Activated CD4-positive, CD25-positive, alpha-beta regulatory T cell treated with anti-CD3 and anti-CD28 coated beads, Interleukin-2, amount 50 U/mL, for 24 hours (primary cell): ENCODE results near the gene MT1HL1.
"Not testable (repeated sequence)": the region's sequence is repeated elsewhere in the genome, so short reads cannot be mapped to it uniquely, and the experiment has no call there.

Experiments
- ATAC-seq, 2 donors: fragments of 150-1000 bp; cut with Tn5 transposase; one replicate each; pipeline ENCODE4 v1.10.0; 2021; ENCODE audit warnings: mild to moderate bottlenecking in 1 of 2, moderate library complexity in 1 of 2

The MT1HL1 gene

GRCh38 chr1:237013608-237014007, 9.4 kb upstream of the MT1HL1 start:
- ATAC-seq: no peak

DNA sequence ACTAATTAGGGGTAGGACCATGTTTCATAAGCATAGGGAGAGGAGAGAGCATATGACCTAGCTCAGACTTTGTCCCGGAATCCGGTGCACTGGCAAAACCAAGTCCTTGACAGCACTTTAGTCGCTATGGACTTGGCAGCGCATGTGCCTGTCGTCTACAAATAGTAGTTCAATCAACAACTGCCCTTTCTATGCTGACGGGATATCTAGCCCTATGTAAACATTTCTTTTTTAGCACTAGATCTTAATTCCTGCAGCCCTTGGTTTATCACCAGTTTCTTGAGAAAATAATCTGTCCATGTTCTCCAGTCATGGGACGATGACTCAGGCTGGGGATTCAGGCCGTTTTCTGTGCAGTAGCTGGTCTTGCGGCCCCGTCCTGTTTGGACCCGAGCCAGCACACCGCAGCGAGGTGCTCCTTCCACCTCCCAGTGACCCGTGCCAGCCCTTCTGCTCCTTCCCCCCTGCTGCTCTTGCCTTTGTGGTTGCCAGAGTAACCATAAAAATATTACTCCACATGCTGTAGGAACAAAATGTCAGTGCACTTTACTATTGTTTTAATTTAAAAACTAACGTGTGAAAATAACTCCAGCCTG, 8.6 kb upstream of the MT1HL1 start:
- no peak for ATAC-seq

GRCh38 chr1:237012361-237012760, 8.1 kb upstream of the MT1HL1 start:
- no peak for ATAC-seq

GRCh38 chr1:237011432-237011831, 7.2 kb upstream of the MT1HL1 start:
- no peak for ATAC-seq

DNA sequence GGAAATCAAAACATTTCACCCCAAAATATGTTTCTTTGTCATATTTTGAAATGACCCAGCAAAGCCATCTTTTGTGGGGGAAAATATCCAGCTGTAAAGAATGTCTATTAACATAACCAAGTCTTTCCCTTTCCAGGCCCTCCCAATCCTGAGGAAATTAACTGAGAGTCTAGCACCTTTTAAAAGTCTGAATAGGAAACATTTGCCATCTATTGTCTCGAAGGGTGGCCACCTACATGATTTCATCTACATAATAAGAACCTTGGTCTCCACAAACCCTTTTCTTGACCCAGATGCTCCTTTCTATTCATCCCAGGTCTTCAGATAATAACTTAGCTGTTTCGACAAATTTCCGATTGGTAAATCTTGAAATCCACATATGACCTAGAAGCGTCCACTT, 5.4 kb upstream of the MT1HL1 start:
- ATAC-seq: no peak

GRCh38 chr1:237007147-237007881, 3.1 kb upstream of the MT1HL1 start:
- no peak for ATAC-seq

DNA sequence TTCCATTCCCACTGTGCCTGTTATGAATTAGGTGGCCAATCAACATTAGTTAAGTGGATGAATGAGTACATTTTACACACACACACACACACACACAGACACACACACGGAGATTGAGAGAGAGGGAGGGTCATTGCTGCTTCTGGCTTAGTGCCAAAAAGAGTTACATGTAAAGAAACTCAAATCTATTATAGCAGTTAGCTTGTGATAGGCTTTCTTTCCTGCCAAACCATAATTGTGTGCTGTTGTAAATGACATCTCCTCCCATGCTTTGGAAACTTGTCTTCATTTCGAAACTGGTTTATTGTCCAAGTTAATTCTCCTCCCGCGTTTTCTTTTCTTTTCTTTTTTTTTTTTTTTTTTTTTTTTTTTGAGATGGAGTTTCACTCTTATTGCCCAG, 1.4 kb upstream of the MT1HL1 start:
- ATAC-seq: no peak

DNA sequence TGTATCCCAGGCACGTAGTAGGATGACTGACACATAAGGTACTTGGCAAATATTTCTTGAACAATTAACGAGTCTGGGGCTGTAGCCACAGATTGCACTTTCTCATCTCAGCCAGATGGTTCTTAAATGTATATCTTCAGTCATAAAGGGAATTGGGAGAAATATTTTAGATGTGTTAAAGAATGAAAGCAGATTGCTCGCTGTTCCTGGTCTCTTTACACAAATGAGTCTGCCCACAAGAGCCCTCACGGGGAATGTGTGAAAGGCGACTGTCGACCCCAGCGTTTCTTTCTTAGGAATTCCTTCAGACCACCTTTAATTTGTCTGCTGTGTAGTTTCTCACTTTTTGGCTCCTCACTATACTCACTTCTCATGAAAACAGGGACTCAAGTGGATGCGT, 725 bp downstream of the MT1HL1 start:
- ATAC-seq: no peak

DNA sequence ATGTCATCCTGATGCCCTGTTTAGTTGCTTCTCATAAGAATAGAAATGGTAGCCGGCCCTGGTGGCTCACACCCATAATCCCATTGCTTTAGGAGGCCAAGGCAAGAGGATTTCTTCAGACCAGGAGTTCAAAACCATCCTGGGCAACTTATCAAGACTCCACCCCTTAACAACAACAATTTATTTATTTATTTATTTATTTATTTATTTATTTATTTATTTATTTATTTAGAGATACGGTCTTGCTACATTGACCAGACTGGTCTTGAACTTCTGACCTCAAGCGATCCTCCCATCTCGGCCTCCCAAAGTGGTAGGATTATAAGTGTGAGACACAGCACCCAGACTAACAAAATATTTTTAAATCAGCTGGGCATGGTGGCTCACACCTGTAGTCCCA, 4.0 kb downstream of the MT1HL1 start:
- ATAC-seq: no peak

GRCh38 chr1:236998546-236998945, 5.7 kb downstream of the MT1HL1 start:
- no peak for ATAC-seq

DNA sequence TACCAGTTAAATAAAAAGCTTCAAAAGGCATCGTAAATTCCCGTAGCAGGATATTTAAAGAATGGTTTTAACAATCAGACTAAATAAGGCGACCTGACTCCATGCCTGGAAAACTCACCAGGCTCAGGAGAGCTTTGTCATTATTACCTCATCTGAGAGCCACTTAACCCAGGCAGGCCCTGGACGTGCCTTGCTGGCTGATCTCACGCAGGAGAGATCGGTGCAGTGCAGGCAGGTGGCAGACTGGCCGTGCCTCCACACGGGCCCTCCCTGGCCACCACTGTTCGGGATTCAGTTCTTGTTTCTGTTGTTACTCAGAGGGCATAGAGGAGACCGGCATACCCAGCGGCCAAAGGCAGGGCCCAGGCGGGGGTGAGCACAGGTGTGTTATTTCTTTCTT, 6.4 kb downstream of the MT1HL1 start:
- no peak for ATAC-seq

- no peak for ATAC-seq
Measured at GRCh38 chr1:236997361-236997760, 6.9 kb downstream of the MT1HL1 start.

DNA sequence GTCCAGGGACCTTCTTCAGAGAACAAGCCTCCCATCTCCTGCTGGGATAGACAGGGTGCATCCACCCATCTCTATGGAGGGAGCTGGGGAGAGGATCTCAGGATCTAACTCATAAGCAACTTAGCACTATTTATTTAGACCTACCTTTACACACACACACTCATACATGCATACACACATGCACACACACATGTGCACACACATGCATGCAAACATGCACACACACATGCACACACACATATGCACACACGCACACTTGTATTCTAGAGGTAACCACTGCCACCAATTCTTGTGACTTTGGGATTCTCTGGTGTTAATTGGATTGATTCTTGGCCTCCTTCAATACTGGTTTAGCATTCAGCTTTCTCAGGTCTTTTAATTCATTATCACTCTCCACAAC, 9.8 kb downstream of the MT1HL1 start:
- ATAC-seq: no peak

GRCh38 chr1:236992449-236992848, 11.8 kb downstream of the MT1HL1 start:
- ATAC-seq: no peak

GRCh38 chr1:236990052-236990445, 14.2 kb downstream of the MT1HL1 start:
- ATAC-seq: no peak

DNA sequence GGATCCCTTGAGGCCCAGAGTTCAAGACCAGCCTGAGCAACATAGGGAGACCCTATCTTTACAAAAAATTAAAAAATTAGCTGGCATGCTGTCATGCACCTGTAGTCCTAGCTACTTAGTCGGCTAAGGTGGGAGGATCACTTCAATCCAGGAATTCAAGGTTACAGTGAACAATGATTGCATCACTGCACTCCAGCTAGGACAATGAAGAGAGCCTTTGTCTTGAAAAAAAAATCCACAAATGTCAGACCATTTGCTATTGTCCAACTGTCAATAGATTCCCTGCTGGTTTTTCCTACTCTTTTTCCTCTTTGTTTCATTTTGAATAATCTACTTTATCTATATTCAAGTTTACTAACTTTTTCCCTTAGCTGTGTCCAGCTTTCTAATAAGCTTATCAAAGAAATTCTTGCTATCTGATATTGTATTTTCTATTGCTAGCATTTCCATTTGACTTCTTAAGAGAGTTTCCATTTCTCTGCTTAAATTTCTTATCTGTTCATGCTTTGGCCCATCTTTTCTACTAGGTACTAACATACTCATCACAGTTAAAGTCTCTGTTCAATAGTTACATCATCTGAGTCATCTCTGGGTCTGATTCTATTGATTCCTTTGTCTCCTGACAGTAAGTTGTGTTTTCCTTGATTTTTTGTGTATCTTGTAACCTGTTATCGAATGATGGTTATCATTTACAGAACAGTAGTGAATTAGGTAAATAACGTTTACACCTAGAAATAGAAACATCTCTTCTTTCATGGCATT, 14.8 kb downstream of the MT1HL1 start:
- ATAC-seq: no peak

DNA sequence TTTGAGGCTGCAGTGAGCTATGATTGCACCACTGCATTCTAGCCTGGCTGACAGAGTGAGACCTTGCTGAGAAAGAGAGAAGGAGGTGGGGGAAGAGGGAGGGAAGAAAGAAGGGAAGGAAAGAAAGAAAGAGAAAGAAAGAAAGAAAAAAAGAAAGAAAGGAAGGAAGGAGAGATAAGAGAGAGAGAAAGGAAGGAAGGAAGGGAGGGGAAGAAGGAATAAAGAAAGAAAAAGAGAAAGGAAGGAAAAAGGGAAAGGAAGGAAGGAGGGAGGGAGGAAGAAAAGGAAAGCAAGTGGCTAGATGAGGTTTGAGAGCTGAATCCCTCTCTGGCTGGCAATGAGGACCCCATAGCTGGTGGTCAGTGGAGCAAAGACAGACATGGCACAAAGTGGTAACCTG, 20.4 kb downstream of the MT1HL1 start:
- ATAC-seq: no peak

GRCh38 chr1:236982380-236982779, 21.9 kb downstream of the MT1HL1 start:
- ATAC-seq: no peak

- not testable (repeated sequence) for ATAC-seq
Measured at GRCh38 chr1:236981431-236981830, 22.8 kb downstream of the MT1HL1 start.

GRCh38 chr1:236980673-236981072, 23.6 kb downstream of the MT1HL1 start:
- no peak for ATAC-seq

DNA sequence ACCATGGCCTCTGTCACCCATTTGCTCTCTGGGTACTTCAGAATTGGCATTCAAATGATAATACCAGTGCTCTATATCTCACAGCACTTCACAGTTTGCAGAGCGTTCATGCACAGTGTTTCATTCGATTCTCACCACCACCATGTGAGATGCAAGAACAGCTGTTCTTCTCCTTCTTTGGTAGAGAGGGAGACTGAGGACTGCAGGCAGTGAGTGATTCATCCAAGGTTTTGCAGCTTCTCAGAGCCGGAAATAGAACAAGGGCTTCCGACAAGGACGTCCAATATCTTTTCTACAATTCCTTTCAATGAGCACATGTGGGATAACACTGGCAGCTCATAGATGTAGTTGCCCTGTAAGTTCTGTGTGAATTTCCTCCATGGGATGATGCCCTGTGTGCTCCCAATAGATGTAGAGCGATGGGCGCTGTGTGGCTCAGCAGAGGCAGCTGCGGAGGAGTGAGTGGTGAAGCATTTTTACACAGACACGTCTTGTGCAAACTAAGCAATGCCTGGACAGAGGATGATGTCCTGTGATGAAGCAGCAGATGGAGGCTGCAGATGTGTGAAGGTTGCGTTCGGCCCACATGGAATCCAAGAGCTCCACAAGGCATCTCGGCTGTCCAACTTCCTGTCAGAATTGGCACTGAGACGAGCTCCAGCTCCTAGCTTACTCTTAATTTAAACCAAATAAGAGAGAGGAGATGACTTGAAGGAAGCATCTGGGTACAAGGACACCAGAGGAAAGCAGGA, 24.9 kb downstream of the MT1HL1 start:
- ATAC-seq: no peak

GRCh38 chr1:236978740-236979139, 25.5 kb downstream of the MT1HL1 start:
- ATAC-seq: no peak

DNA sequence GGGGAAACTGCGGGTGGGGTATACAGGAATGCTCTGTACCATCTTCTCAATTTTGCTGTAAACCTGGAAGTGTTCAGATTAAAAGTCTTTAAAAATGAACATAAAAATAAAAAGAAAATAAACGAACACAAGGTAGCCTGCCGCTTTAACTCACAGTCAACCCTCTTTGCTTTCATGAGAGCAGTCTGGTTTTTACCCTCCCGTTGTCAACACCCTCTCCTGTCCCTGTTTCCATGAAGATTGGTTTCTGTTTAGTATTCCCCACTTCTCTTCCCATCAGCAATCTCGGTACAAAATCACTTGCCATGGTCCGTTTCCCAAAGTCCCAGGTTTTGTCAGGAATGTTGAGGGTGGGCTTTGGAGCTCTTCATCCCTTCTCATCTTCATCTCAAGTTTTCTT, 28.8 kb downstream of the MT1HL1 start:
- no peak for ATAC-seq
